HEK293 (cell line): ENCODE results near the gene ZNF618.

Source experiments
- CTCF ChIP-seq: fragments of 450-650 bp; formaldehyde crosslinking; IDR thresholded peaks from 2 replicates; pipeline ENCODE4 v1.5.1; 2016; ENCODE audit warnings: missing biosample characterization, missing genetic modification characterization
- SCRT2 ChIP-seq: fragments of 450-650 bp; formaldehyde crosslinking; IDR thresholded peaks from 2 replicates; pipeline ENCODE4 v1.5.1; 2016; ENCODE audit warnings: missing biosample characterization, missing genetic modification characterization
- TCF7L2 ChIP-seq: IDR thresholded peaks from 2 replicates; pipeline ENCODE4 v1.6.1; 2011; ENCODE audit warnings: low read depth, mild to moderate bottlenecking, inconsistent platforms, low read length, moderate library complexity, borderline replicate concordance
- ZBTB1 ChIP-seq: fragments of 450-650 bp; formaldehyde crosslinking; IDR thresholded peaks from 2 replicates; pipeline ENCODE4 v1.5.1; 2016; ENCODE audit warnings: missing biosample characterization, missing genetic modification characterization
- ZBTB7A ChIP-seq: fragments of 450-650 bp; formaldehyde crosslinking; IDR thresholded peaks from 2 replicates; pipeline ENCODE4 v1.5.1; 2016; ENCODE audit warnings: low read depth, missing biosample characterization, missing genetic modification characterization
- ZNF776 ChIP-seq: fragments of 450-650 bp; formaldehyde crosslinking; IDR thresholded peaks from 2 replicates; pipeline ENCODE4 v1.5.0; 2017; ENCODE audit warnings: missing biosample characterization, missing genetic modification characterization, borderline replicate concordance

GRCh38 chr9:114025196-114025753, 149.2 kb downstream of the ZNF618 start:
- TF ChIP-seq ZBTB7A (tag by site-specific recombination) (no peak), ZNF776 (tag by site-specific recombination) (no peak), CTCF (tag by site-specific recombination) (no peak), ZBTB1 (tag by site-specific recombination) (no peak), TCF7L2 (no peak), SCRT2 (tag by site-specific recombination) (no peak)
